Stimulated activated CD4-positive, alpha-beta T cell treated with anti-CD3 and anti-CD28 coated beads, Interleukin-15, amount 100 ng/mL, for 48 hours (primary cell): ENCODE results near the gene DCAF7.

Experiments used
- DNase-seq, 2 donors: peaks; one replicate each; pipeline ENCODE4 v3.0.0-alpha.2; 2020; ENCODE audit warnings: low read depth in 2 of 2

DCAF7 gene

GRCh38 chr17:63588797-63589196 lies 38.5 kb downstream of the DCAF7 start:
- no peak for DNase-seq

- no peak for DNase-seq
These were observed 39.4 kb downstream of the DCAF7 start for GRCh38 chr17:63589646-63590045.

GRCh38 chr17:63592797-63593196 lies 42.5 kb downstream of the DCAF7 start:
- no peak for DNase-seq

- no peak for DNase-seq
These were observed 44.9 kb downstream of the DCAF7 start for GRCh38 chr17:63595132-63595531.

GRCh38 chr17:63596856-63597586 lies 46.7 kb downstream of the DCAF7 start:
- DNase-seq, result no peak

- no peak for DNase-seq
These were observed 48.0 kb downstream of the DCAF7 start for GRCh38 chr17:63598281-63598680.

GRCh38 chr17:63600569-63601438 lies 50.5 kb downstream of the DCAF7 start, which contains the start of gene TACO1:
TACO1 (plus strand) TSS chr17:63600895; CDS start chr17:63601084, 189 bp downstream.
- DNase-seq, result peak; percentile 63 to 69

GRCh38 chr17:63601439-63602371 lies 51.4 kb downstream of the DCAF7 start:
- DNase-seq, result no peak

- no peak for DNase-seq
These were observed 59.7 kb downstream of the DCAF7 start for GRCh38 chr17:63609816-63610573.

GRCh38 chr17:63610854-63611253 lies 60.6 kb downstream of the DCAF7 start:
- no peak for DNase-seq

GRCh38 chr17:63611354-63611753 lies 61.1 kb downstream of the DCAF7 start:
- DNase-seq, result peak in 1 of 2 donors; percentile 6

- no peak for DNase-seq
These were observed 63.4 kb downstream of the DCAF7 start for GRCh38 chr17:63613663-63614062.

GRCh38 chr17:63621229-63621683 lies 71.0 kb downstream of the DCAF7 start:
- no peak for DNase-seq

- peak; percentile 93 to 97 for DNase-seq
These were observed 71.7 kb downstream of the DCAF7 start, which contains the start of gene MAP3K3 for GRCh38 chr17:63621684-63622573. MAP3K3 (plus strand) TSS chr17:63622417; CDS start chr17:63622760, 343 bp downstream.

- DNase-seq, result peak in 1 of 2 donors; percentile 46
These were observed 72.5 kb downstream of the DCAF7 start for GRCh38 chr17:63622574-63623390.

- no peak for DNase-seq
These were observed 73.7 kb downstream of the DCAF7 start for GRCh38 chr17:63623786-63624530.

GRCh38 chr17:63624531-63624880 lies 74.2 kb downstream of the DCAF7 start:
- DNase-seq, result no peak

- DNase-seq, result no peak
These were observed 76.4 kb downstream of the DCAF7 start for GRCh38 chr17:63626551-63627180.
